AG04449 (cell line): Measurements from ENCODE around the gene UROC1.

ENCODE experiments used
- CTCF ChIA-PET: fragments of 350-600 bp; formaldehyde crosslinking; extraction: SDS; loops from one replicate; lab custom pipeline; 2021; ENCODE audit warnings: antibody characterized with exemption; lab: Yijun Ruan, JAX
- POLR2A ChIA-PET: fragments of 400-600, 350-600 bp; formaldehyde crosslinking; extraction: SDS; loops from one replicate; lab custom pipeline; 2020; ENCODE audit warnings: antibody characterized with exemption, inconsistent platforms; lab: Yijun Ruan, JAX
- DNase-seq: peaks from one replicate; pipeline ENCODE4 v3.0.0-alpha.2; 2010; ENCODE audit warnings: low read depth, low spot score
- H3K4me3 ChIP-seq: 2 replicates; pipeline ENCODE4 v1.5.1; 2011; ENCODE audit warnings: low read depth, mild to moderate bottlenecking, control low read depth, low read length
- CTCF ChIP-seq: IDR thresholded peaks from one replicate; pipeline ENCODE4 v1.5.1; 2011; ENCODE audit warnings: mild to moderate bottlenecking, moderate library complexity, low read length, control low read depth, inconsistent platforms; ENCODE audit not compliant: insufficient read depth; ENCODE audit errors: missing control alignments

The UROC1 gene

GRCh38 chr3:126524429-126524988 is 6.9 kb upstream of the UROC1 start:
- DNase-seq, result no peak
- ChIA-PET POLR2A (no interaction called here), CTCF (interaction anchor here (3.5 kb wide), 1 partner anchor 1022 kb away, joined by 29 read pairs; no protein-coding TSS in a partner anchor)
- H3K4me3 ChIP-seq, result peak overlapping the region; percentile 36
- TF ChIP-seq CTCF, result no peak

GRCh38 chr3:126523745-126524428 is 6.3 kb upstream of the UROC1 start, which contains the start of gene CHST13:
CHST13 (plus strand) TSS chr3:126524155; CDS start chr3:126524333, 178 bp downstream.
- POLR2A ChIA-PET, result no interaction called here
- no peak for TF ChIP-seq CTCF
- peak within 1 kb of the TSS; percentile 36 for H3K4me3 ChIP-seq
- CTCF ChIA-PET, result interaction anchor here (0.7 to 5.7 kb wide), 12 partner anchors 9 to 1022 kb away, joined by 3 to 68 read pairs (median 10); no protein-coding TSS in a partner anchor
- DNase-seq, result no peak

- peak; percentile 83 for TF ChIP-seq CTCF
- ChIA-PET POLR2A (no interaction called here), CTCF (interaction anchor here (0.6 to 5.7 kb wide), 40 partner anchors 9 to 1026 kb away, joined by 3 to 68 read pairs (median 3); partner anchors contain the start of genes C3orf22 and TXNRD3)
- DNase-seq, result no peak
- no peak overlapping the region for H3K4me3 ChIP-seq
Measured at GRCh38 chr3:126522363-126522788, 4.8 kb upstream of the UROC1 start.

GRCh38 chr3:126521122-126521891 is 3.7 kb upstream of the UROC1 start:
- no peak for DNase-seq
- H3K4me3 ChIP-seq, result no peak overlapping the region
- TF ChIP-seq CTCF, result no peak
- ChIA-PET CTCF (interaction anchor here (1.0 to 5.7 kb wide), 16 partner anchors 10 to 1027 kb away, joined by 3 to 68 read pairs (median 6); no protein-coding TSS in a partner anchor), POLR2A (no interaction called here)

- POLR2A ChIA-PET, result no interaction called here
- CTCF ChIA-PET, result interaction anchor here (0.6 to 5.7 kb wide), 8 partner anchors 8 to 1029 kb away, joined by 3 to 68 read pairs (median 5); no protein-coding TSS in a partner anchor
- no peak overlapping the region for H3K4me3 ChIP-seq
- TF ChIP-seq CTCF, result no peak
- DNase-seq, result no peak
Measured at GRCh38 chr3:126519506-126520455, 2.2 kb upstream of the UROC1 start.
